Endothelial cell of umbilical vein (primary cell): ENCODE measurements around the gene GADL1. TPM values are rescaled to one million over a fixed set of nuclear protein-coding genes. Genes with fewer than 3 reads are reported as not detected.

Source experiments
- BruUV-seq: library from RNA; stranded (reverse); fragments of 400-500 nt; replicated peaks from 2 replicates; lab custom pipeline; 2021; lab: Mats Ljungman, UMichigan
- CTCF ChIA-PET: fragments of 300-600, 350-600 bp; sonication (Branson Sonifier 250); formaldehyde crosslinking; loops from one replicate; lab custom pipeline; 2021; ENCODE audit warnings: antibody characterized with exemption, inconsistent platforms; lab: Charles Lee
- POLR2A ChIA-PET: fragments of 300-600, 350-600 bp; sonication (Branson Sonifier 250); formaldehyde crosslinking; loops from one replicate; lab custom pipeline; 2021; ENCODE audit warnings: antibody characterized with exemption, inconsistent platforms; lab: Charles Lee
- DNase-seq: peaks from one replicate; pipeline ENCODE4 v3.0.0-alpha.2; 2011; ENCODE audit warnings: low read depth, low spot score
- FAIRE-seq: peaks from 2 replicates; lab custom pipeline; 2011; peaks lifted over from hg19 to GRCh38; lab: Jason Lieb, UNC
- H2AFZ ChIP-seq: 2 replicates; pipeline ENCODE4 v1.6.0; 2012; ENCODE audit warnings: low read depth, low read length, control low read depth, inconsistent platforms
- H3K27ac ChIP-seq: 2 replicates; pipeline ENCODE4 v1.5.1; 2011; ENCODE audit warnings: low read depth, mild to moderate bottlenecking, control low read depth, low read length, moderate library complexity; ENCODE audit not compliant: insufficient read depth
- H3K27me3 ChIP-seq, 2 experiments: 2 replicates each; pipeline versions ENCODE4 v1.6.0 to v1.6.1; 2011; ENCODE audit warnings: low read length in 2 of 2, mixed read lengths in 1 of 2; ENCODE audit not compliant: control insufficient read depth in 2 of 2, insufficient read depth in 2 of 2
- H3K36me3 ChIP-seq, 2 experiments: 2 replicates in 1 of 2; 3 replicates in 1 of 2; pipeline ENCODE4 v1.5.1; 2011; ENCODE audit warnings: low read length in 2 of 2, mild to moderate bottlenecking in 1 of 2, moderate library complexity in 1 of 2; ENCODE audit not compliant: control insufficient read depth in 2 of 2, insufficient read depth in 2 of 2; ENCODE audit errors: extremely low read depth in 1 of 2
- H3K4me1 ChIP-seq: 3 replicates; pipeline ENCODE4 v1.5.1; 2011; ENCODE audit warnings: mild to moderate bottlenecking, low read length; ENCODE audit not compliant: control insufficient read depth, insufficient read depth; ENCODE audit errors: extremely low read depth
- H3K4me2 ChIP-seq: 2 replicates; pipeline ENCODE4 v1.6.1; 2011; ENCODE audit warnings: low read length, control low read depth, mixed read lengths; ENCODE audit not compliant: insufficient read depth
- H3K4me3 ChIP-seq, 3 experiments: fragments of 200-600 bp in 1 of 3; sonication (generic), shearing (Covaris generic) in 1 of 3; replicated peaks in 1 of 3; 2 replicates each; pipeline ENCODE4 v1.5.1; 2011 to 2016; ENCODE audit warnings: control low read depth in 3 of 3, low read length in 3 of 3, mild to moderate bottlenecking in 2 of 3, inconsistent platforms in 1 of 3, low read depth in 1 of 3, moderate library complexity in 1 of 3; ENCODE audit not compliant: insufficient read depth in 1 of 3
- H3K79me2 ChIP-seq: 2 replicates; pipeline ENCODE4 v1.6.0; 2012; ENCODE audit warnings: low read length, inconsistent platforms; ENCODE audit not compliant: control insufficient read depth, insufficient read depth
- H3K9ac ChIP-seq: replicated peaks from 2 replicates; pipeline ENCODE3; 2011; ENCODE audit warnings: low read length, control low read depth; ENCODE audit not compliant: insufficient read depth; ENCODE audit errors: extremely low read depth
- H3K9me1 ChIP-seq: replicated peaks from 3 replicates; pipeline ENCODE4 v1.6.0; 2011; ENCODE audit warnings: mild to moderate bottlenecking, low read length; ENCODE audit not compliant: control insufficient read depth, insufficient read depth; ENCODE audit errors: extremely low read depth
- H3K9me3 ChIP-seq: replicated peaks from 2 replicates; pipeline ENCODE4 v1.5.1; 2012; ENCODE audit warnings: low read length, inconsistent platforms; ENCODE audit not compliant: control insufficient read depth, insufficient read depth
- H4K20me1 ChIP-seq: replicated peaks from 2 replicates; pipeline ENCODE3; 2011; ENCODE audit warnings: mild to moderate bottlenecking, low read length; ENCODE audit not compliant: control insufficient read depth, insufficient read depth; ENCODE audit errors: extremely low read depth
- FOS ChIP-seq: IDR thresholded peaks from 2 replicates; pipeline ENCODE4 v1.6.1; 2011; ENCODE audit warnings: mild to moderate bottlenecking, low read length, moderate library complexity, borderline replicate concordance; ENCODE audit not compliant: insufficient read depth
- GATA2 ChIP-seq: IDR thresholded peaks from 2 replicates; pipeline ENCODE4 v1.7.0; 2011; ENCODE audit warnings: low read depth, mild to moderate bottlenecking, moderate library complexity, mixed read lengths, low read length; ENCODE audit not compliant: insufficient read length, insufficient read depth
- MYC ChIP-seq: IDR thresholded peaks from one replicate; pipeline ENCODE4 v1.6.1; 2011; ENCODE audit warnings: mild to moderate bottlenecking, low read depth, low read length
- dilution Hi-C: fragments of 300-500 bp; cut with MboI; formaldehyde crosslinking; loops from one replicate; pipeline ENCODE4 v1.15.0; 2019; ENCODE audit warnings: low sequenced_read_pairs; ENCODE audit not compliant: extremely low pct_ligation_motif_present
- intact Hi-C: fragments of 100-400 bp; cut with micrococcal nuclease; formaldehyde crosslinking; loops from one replicate; pipeline ENCODE4 v1.10.0; 2022
- polyA plus RNA-seq, 4 experiments: library from polyadenylated mRNA; depleted of rRNA in 3 of 4; stranded (reverse) in 3 of 4; unstranded in 1 of 4; fragments of >200 nt; gene quantifications; 2 replicates each; pipeline versions ENCODE4 v1.2.1 to v1.2.3, GENCODE V29; 2011 to 2012; ENCODE audit warnings: missing spikeins in 1 of 4
- total RNA-seq: library from RNA; stranded (reverse); gene quantifications from 2 replicates; pipeline ENCODE4 v1.2.3, GENCODE V29; 2021
- TF ChIP-seq, protein P1 (sequence below), 2 donors: IDR thresholded peaks; 1 replicate in 1 of 2; 2 replicates in 1 of 2; pipeline ENCODE4 v1.5.1; 2011; ENCODE audit warnings: low read length in 2 of 2, mild to moderate bottlenecking in 2 of 2, moderate library complexity in 2 of 2, control low read depth in 1 of 2, inconsistent platforms in 1 of 2, low read depth in 1 of 2; ENCODE audit not compliant: insufficient read depth in 1 of 2; ENCODE audit errors: extremely low read depth in 1 of 2

Gene GADL1
- total and polyA plus RNA-seq, 2 donors (not counting 3 experiments of a cell fraction or from before 2014, with no cell fraction given): not detected

DNA sequence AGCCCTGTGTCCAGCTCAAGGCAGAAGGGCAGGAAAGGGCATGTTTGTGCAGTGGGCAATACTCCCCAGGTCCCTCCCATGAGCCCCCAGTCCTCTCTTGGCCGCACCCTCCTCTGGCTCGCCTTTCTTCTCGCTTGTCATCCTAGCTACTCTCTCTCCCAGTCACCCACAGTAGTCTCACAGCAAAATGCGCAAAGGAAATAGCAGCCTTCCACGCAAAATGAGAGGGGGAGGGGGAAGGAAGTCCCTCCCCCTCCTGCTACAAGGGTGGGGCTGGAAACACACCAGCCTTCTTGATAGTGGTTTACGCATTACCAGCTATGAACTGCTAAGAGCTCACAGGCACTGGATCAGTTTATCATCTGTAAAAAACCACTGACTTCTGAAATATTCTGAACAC is 83.8 kb downstream of the GADL1 start:
- dilution Hi-C loops: no loop called here
- TF ChIP-seq MYC: no peak
- TF ChIP-seq, protein P1, sequence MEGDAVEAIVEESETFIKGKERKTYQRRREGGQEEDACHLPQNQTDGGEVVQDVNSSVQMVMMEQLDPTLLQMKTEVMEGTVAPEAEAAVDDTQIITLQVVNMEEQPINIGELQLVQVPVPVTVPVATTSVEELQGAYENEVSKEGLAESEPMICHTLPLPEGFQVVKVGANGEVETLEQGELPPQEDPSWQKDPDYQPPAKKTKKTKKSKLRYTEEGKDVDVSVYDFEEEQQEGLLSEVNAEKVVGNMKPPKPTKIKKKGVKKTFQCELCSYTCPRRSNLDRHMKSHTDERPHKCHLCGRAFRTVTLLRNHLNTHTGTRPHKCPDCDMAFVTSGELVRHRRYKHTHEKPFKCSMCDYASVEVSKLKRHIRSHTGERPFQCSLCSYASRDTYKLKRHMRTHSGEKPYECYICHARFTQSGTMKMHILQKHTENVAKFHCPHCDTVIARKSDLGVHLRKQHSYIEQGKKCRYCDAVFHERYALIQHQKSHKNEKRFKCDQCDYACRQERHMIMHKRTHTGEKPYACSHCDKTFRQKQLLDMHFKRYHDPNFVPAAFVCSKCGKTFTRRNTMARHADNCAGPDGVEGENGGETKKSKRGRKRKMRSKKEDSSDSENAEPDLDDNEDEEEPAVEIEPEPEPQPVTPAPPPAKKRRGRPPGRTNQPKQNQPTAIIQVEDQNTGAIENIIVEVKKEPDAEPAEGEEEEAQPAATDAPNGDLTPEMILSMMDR (IDR thresholded peaks at IDR 0.05; ENCODE audit: extremely low read depth in 1 of 2, insufficient read depth in 1 of 2, low read depth in 1 of 2, low read length in 2 of 2): no peak
- H3K9me1 ChIP-seq: no peaks in the 10 kb centered on the region
- no peak overlapping the region for H3K9ac ChIP-seq
- no TSS peak for BruUV-seq
- CTCF ChIA-PET: no interaction called here
- no peak overlapping the region for H3K27ac ChIP-seq
- no peaks in the 10 kb centered on the region for H3K9me3 ChIP-seq
- no peaks in the 10 kb centered on the region for H3K36me3 ChIP-seq
- DNase-seq: no peak
- H3K79me2 ChIP-seq: no peaks in the 10 kb centered on the region
- no peak for FAIRE-seq
- no peak overlapping the region for H2AFZ ChIP-seq
- H3K4me1 ChIP-seq: no peaks in the 10 kb centered on the region
- POLR2A ChIA-PET: no interaction called here
- no peaks in the 10 kb centered on the region for H4K20me1 ChIP-seq
- no peak overlapping the region for H3K4me2 ChIP-seq
- intact Hi-C loops: no loop called here
- no peak overlapping the region for H3K4me3 ChIP-seq
- H3K27me3 ChIP-seq: peaks cover 8 to 23% of the 10 kb centered on the region in 2 experiments

DNA sequence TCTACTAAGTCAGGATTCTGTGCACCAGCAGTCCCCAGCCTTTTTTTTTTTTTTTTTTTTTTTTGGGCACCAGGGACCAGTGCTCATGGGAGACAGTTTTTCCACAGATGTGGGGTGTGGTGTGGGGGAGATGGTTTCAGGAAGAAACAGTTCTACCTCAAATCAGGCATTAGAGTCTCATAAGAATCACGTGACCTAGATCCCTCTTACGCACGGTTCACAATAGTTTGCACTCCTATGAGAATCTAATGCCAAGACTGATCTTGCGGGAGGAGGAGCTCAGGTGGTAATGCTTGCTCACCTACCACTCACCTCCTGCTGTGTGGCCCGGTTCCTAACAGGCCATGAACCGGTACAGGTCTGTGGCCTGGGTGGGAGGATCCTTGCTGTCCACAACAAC is 88.8 kb downstream of the GADL1 start:
- no peak overlapping the region for H3K9ac ChIP-seq
- BruUV-seq: no TSS peak
- no peak overlapping the region for H3K4me3 ChIP-seq
- ChIA-PET POLR2A (no interaction called here), CTCF (no interaction called here)
- H3K79me2 ChIP-seq: no peaks in the 10 kb centered on the region
- no peak overlapping the region for H2AFZ ChIP-seq
- FAIRE-seq (no peak), DNase-seq (no peak)
- TF ChIP-seq FOS: no peak
- TF ChIP-seq MYC: no peak
- TF ChIP-seq GATA2: no peak
- peaks cover 4 to 7% of the 10 kb centered on the region in 2 experiments for H3K27me3 ChIP-seq
- no peak overlapping the region for H3K4me2 ChIP-seq
- H3K9me1 ChIP-seq: no peaks in the 10 kb centered on the region
- no peaks in the 10 kb centered on the region for H4K20me1 ChIP-seq
- H3K4me1 ChIP-seq: no peaks in the 10 kb centered on the region
- no peak overlapping the region for H3K27ac ChIP-seq
- dilution Hi-C loops (no loop called here), intact Hi-C loops (no loop called here)
- no peaks in the 10 kb centered on the region for H3K9me3 ChIP-seq
- no peaks in the 10 kb centered on the region for H3K36me3 ChIP-seq
